Prostate gland (tissue), 2 donors: ENCODE measurements around the gene ANKRD23. TPM values are rescaled to one million over a fixed set of nuclear protein-coding genes. Genes with fewer than 3 reads are reported as not detected.

Experiments
- DNase-seq: peaks from one replicate; pipeline ENCODE4 v3.0.0-alpha.2; 2019; ENCODE audit warnings: low spot score
- H3K27ac ChIP-seq, 2 donors: fragments of 200-600 bp; sonication (generic); 2 replicates each; pipeline ENCODE4 v1.5.1; 2017 to 2019
- H3K27me3 ChIP-seq: fragments of 200-600 bp; sonication (generic); replicated peaks from 2 replicates; pipeline ENCODE4 v1.5.1; 2019; ENCODE audit not compliant: insufficient read depth
- H3K36me3 ChIP-seq, 2 donors: fragments of 200-600 bp; sonication (generic); 1 replicate in 1 of 2; 2 replicates in 1 of 2; pipeline versions ENCODE4 v1.5.1 to v1.8.1; 2017 to 2019
- H3K4me1 ChIP-seq: fragments of 200-600 bp; sonication (generic); replicated peaks from 2 replicates; pipeline ENCODE4 v1.5.1; 2019
- H3K4me3 ChIP-seq, 2 donors: fragments of 200-600 bp; sonication (generic); 2 replicates each; pipeline ENCODE4 v1.5.1; 2017 to 2019
- H3K9me3 ChIP-seq: fragments of 200-600 bp; sonication (generic); 2 replicates; pipeline ENCODE4 v1.5.1; 2017
- POLR2A ChIP-seq: fragments of 450-650 bp; IDR thresholded peaks from one replicate; pipeline ENCODE4 v1.6.1; 2016; ENCODE audit warnings: antibody characterized with exemption, mild to moderate bottlenecking
- POLR2AphosphoS5 ChIP-seq: sonication (generic); formaldehyde crosslinking; IDR thresholded peaks from one replicate; pipeline ENCODE4 v1.6.1; 2017; ENCODE audit warnings: antibody characterized with exemption
- WGBS: methylation state at CpG from one replicate; pipeline ENCODE4 v1.1.5; 2018; 5-methylcytosine and 5-hydroxymethylcytosine counted together
- intact Hi-C: fragments of 100-400 bp; cut with DNase I; formaldehyde crosslinking; loops from one replicate; pipeline ENCODE4 v1.14.2; 2022
- total RNA-seq, 2 donors: library from RNA; depleted of rRNA; stranded (reverse); fragments of >200 nt; gene quantifications; one replicate each; pipeline ENCODE4 v1.1.0, GENCODE V29; 2016
- TF ChIP-seq, protein P1 (sequence below), 4 experiments: fragments of 200-600 bp in 2 of 4; fragments of 450-650 bp in 2 of 4; sonication (generic) in 2 of 4; IDR thresholded peaks; 1 replicate in 3 of 4; 2 replicates in 1 of 4; pipeline ENCODE4 v1.5.1; 2016 to 2019; ENCODE audit warnings: antibody characterized with exemption in 4 of 4, mild to moderate bottlenecking in 2 of 4, moderate library complexity in 2 of 4

The ANKRD23 gene
- total RNA-seq, 2 donors from 2014 or later = 11.4 to 15.2 TPM

DNA sequence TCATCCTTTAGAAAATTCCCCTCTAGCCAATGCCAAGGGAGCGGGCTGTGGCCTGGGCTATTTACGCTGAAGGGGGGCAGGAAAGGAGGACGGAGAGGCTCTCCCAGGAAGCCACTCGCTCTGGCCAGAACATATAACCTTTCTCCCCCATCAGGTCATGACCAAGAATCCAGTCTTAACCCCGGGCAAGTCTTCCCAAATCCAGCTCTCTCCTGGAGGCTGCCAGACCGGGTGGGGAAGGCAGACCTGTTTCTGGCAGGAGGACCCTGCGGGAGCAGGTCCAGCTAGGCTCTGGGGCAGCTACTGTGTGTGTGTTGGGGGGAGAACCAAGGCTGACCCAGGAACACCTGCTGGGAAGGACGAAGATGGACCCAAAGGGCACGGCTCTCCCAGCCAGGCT is 39.5 kb upstream of the ANKRD23 start:
- DNase-seq = no peak
- no peaks in the 10 kb centered on the region for H3K9me3 ChIP-seq
- 78% methylated on average over 9 of the region's 9 CpGs for WGBS
- TF ChIP-seq, protein P1, sequence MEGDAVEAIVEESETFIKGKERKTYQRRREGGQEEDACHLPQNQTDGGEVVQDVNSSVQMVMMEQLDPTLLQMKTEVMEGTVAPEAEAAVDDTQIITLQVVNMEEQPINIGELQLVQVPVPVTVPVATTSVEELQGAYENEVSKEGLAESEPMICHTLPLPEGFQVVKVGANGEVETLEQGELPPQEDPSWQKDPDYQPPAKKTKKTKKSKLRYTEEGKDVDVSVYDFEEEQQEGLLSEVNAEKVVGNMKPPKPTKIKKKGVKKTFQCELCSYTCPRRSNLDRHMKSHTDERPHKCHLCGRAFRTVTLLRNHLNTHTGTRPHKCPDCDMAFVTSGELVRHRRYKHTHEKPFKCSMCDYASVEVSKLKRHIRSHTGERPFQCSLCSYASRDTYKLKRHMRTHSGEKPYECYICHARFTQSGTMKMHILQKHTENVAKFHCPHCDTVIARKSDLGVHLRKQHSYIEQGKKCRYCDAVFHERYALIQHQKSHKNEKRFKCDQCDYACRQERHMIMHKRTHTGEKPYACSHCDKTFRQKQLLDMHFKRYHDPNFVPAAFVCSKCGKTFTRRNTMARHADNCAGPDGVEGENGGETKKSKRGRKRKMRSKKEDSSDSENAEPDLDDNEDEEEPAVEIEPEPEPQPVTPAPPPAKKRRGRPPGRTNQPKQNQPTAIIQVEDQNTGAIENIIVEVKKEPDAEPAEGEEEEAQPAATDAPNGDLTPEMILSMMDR (IDR thresholded peaks at IDR 0.05) = no peak
- TF ChIP-seq POLR2AphosphoS5 (no peak), POLR2A (no peak)
- H3K36me3 ChIP-seq = no peaks in the 10 kb centered on the region
- peaks cover 13% of the 10 kb centered on the region for H3K4me1 ChIP-seq
- intact Hi-C loops = no loop called here
- H3K27me3 ChIP-seq = no peaks in the 10 kb centered on the region
- no peak overlapping the region for H3K4me3 ChIP-seq
- H3K27ac ChIP-seq = peak overlapping the region; percentile 60 to 69

DNA sequence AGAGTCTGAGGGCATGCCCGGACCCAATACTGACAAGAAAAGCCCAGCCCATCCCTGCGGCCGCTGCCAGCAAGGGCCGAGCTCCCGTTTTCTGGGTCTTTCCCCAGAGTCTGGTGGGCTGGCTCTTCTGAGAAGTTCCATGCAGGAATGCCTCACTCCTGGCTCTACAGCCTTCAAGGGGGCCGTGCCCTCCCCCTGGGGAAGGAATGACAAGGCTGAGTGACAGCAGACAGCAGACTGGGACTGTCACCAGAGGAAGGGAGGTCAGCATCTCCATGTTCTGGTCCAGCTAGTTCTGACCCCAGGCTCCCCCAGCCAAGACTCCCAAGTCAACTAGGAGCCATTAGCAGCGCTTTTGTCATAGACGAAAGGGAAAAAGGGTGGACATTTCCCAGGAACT is 39.1 kb upstream of the ANKRD23 start:
- Histone ChIP-seq H3K27ac (peak overlapping the region; percentile 60 to 69), H3K4me1 (peaks cover 9% of the 10 kb centered on the region), H3K27me3 (no peaks in the 10 kb centered on the region), H3K36me3 (no peaks in the 10 kb centered on the region), H3K9me3 (no peaks in the 10 kb centered on the region), H3K4me3 (no peak overlapping the region)
- DNase-seq = no peak
- WGBS = 49% methylated on average over 5 of the region's 8 CpGs
- TF ChIP-seq POLR2A (no peak), POLR2AphosphoS5 (no peak)
- TF ChIP-seq, protein P1 (IDR thresholded peaks at IDR 0.05) = no peak
- intact Hi-C loops = no loop called here

DNA sequence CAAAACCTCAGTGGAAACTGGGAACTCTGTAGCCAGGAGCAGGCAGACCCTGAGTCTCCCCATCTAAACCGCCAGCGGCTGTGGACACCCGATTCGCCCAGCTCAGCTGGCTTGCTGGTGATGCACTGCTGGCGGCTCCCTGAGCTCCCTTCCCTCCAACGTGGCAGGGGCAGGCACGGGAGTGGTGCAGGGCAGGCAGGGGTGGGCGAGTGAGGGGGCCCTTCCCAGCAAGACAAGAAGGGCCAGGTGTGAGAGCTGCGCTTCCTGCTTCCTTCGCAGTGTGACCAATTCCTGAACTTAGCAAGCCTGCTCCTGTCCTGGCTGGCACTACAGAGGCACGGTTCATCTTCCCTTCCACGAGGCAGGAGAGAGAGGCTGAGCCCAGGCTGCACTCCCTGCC is 38.4 kb upstream of the ANKRD23 start:
- peak; percentile 21 for TF ChIP-seq POLR2A
- TF ChIP-seq POLR2AphosphoS5 = peak; percentile 35
- TF ChIP-seq, protein P1 (IDR thresholded peaks at IDR 0.05) = no peak
- 52% methylated on average over 12 of the region's 12 CpGs for WGBS
- Histone ChIP-seq H3K4me1 (peaks cover 2% of the 10 kb centered on the region), H3K27me3 (no peaks in the 10 kb centered on the region), H3K9me3 (no peaks in the 10 kb centered on the region), H3K36me3 (no peaks in the 10 kb centered on the region), H3K27ac (peak overlapping the region; percentile 60 to 69), H3K4me3 (no peak overlapping the region)
- intact Hi-C loops = no loop called here
- DNase-seq = peak; percentile 53

DNA sequence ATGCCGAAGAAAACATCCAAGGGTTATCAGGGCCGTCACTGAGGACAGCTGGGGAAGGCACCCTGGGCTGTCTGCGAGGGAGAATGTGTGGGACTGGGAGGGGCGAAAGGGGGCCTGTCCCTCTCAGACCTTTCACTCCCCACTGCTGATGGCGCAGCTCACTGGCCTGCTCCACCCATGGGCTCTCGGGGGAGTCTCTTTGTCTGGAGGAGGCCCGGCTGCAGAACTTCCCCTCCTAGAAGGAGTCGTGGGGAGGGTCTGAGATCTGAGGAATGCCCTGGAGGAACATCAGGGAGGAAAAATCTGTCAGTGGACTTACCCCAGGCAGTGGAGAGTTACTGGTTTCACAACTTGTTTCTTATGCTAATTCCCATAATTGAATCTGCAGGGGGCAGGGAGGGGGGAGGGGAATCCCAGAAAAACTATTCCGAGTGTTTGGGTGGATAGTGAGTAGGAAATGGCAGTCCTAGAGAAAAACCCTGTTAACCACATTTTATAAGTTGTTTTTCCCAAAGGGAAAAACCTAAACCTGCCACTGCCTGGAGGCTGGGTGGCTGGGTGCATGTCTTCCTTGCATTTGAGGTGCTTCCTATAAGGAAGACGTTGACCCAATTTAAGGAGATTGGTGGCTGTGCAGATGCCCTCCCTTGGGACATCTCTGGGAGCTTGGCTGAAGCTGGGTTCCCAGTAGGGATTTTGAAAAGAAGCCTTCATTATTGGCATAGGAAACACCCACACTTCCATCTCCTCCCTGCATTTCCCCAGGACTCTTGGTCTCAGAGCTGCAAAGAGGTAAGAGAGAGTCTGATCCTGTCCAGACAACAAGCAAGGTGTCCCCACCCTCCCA is 37.8 kb upstream of the ANKRD23 start:
- intact Hi-C loops = no loop called here
- no peaks in the 10 kb centered on the region for H3K4me1 ChIP-seq
- 78% methylated on average over 10 of the region's 10 CpGs for WGBS

More for the DNA sequence above, 37.8 kb upstream of the ANKRD23 start:
- no peaks in the 10 kb centered on the region for H3K9me3 ChIP-seq
- H3K4me3 ChIP-seq = no peak overlapping the region
- H3K27me3 ChIP-seq = no peaks in the 10 kb centered on the region
- TF ChIP-seq, protein P1 (IDR thresholded peaks at IDR 0.05) = no peak
- no peak for TF ChIP-seq POLR2A
- TF ChIP-seq POLR2AphosphoS5 = no peak
- no peak for DNase-seq
- H3K27ac ChIP-seq = peak overlapping the region; percentile 60 to 69
- H3K36me3 ChIP-seq = no peaks in the 10 kb centered on the region
